ENCODE results near the gene TSACC. TPM values are rescaled to one million over a fixed set of nuclear protein-coding genes. Genes with fewer than 3 reads are reported as not detected.

Gene TSACC
- total and polyA plus RNA-seq, 8 donors: 0.98 TPM; not detected in 7

DNA sequence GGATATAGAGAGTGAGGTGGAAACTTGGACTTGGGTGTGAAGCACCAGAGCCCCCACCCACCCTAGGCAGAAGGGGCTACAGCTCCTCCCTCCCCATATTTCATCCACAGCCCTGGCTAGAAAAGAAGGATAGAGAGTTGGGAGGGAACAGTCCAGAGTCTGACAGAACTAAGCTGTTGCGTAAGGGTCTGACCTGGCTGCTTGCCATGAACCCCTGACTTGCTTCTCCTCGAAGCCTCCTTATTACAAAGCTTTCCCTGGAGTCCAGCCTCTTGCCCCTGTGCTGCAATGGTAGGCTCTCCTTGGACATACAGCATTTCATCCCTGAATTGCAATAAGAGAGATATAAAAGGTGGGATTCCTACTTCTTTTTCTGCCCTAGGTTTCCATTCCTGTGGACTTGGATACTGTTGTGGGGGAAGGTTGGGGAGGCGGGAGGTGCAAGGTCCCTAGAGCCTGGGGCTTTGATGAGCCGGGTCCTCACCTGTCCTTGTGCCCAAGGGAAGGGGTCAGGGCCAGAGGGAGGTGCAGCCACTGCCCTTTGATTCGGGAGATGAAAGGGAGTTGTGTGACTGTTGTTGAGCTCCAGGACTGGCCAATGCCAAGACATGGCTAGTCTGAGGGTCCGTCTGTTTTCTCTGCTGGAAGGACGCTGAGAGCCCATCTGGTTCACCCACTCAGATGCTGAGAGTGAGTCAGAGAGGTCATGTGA, 33.4 kb downstream of the TSACC start:
- 49 to 63% (median 58%) methylated on average over 7 of the region's 7 CpGs for WGBS, 5 donors
- peaks cover 3 to 61% (median 15%) of the 10 kb centered on the region in 3 donors for H3K27me3 ChIP-seq
- no peak overlapping the region for H3K27ac ChIP-seq
- H3K4me3 ChIP-seq: no peak overlapping the region
- peak in 1 of 2 donors; percentile 72 for DNase-seq
- intact Hi-C loops (cut with DNase I; ENCODE audit: low total_unique reads): no loop called here
- no peaks in the 10 kb centered on the region for H3K36me3 ChIP-seq
- no peaks in the 10 kb centered on the region for H3K9me3 ChIP-seq
- peaks cover 7 to 19% (median 14%) of the 10 kb centered on the region in 4 donors for H3K4me1 ChIP-seq
- TF ChIP-seq POLR2A (IDR thresholded peaks at IDR 0.05): no peak
- no peak for TF ChIP-seq EP300 (IDR thresholded peaks at IDR 0.05)
- no peak for TF ChIP-seq POLR2AphosphoS5 (IDR thresholded peaks at IDR 0.05)
- TF ChIP-seq, protein P1, sequence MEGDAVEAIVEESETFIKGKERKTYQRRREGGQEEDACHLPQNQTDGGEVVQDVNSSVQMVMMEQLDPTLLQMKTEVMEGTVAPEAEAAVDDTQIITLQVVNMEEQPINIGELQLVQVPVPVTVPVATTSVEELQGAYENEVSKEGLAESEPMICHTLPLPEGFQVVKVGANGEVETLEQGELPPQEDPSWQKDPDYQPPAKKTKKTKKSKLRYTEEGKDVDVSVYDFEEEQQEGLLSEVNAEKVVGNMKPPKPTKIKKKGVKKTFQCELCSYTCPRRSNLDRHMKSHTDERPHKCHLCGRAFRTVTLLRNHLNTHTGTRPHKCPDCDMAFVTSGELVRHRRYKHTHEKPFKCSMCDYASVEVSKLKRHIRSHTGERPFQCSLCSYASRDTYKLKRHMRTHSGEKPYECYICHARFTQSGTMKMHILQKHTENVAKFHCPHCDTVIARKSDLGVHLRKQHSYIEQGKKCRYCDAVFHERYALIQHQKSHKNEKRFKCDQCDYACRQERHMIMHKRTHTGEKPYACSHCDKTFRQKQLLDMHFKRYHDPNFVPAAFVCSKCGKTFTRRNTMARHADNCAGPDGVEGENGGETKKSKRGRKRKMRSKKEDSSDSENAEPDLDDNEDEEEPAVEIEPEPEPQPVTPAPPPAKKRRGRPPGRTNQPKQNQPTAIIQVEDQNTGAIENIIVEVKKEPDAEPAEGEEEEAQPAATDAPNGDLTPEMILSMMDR (IDR thresholded peaks at IDR 0.05): no peak

DNA sequence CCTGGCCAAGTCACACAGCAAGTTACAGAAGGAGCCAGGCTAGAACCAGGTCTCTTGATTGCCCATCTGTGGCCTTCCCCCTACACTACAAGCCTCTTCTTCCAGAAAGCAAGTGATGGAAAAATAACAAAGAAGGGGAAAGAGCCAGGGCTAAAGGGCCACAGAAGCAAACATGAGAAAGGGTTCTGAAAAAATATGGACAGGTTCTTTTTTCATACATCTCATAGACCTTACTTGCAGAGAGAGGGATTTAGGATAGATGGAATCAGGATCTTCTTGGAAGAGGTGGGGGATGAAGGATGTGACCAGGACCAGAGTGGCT, 33.9 kb downstream of the TSACC start:
- Histone ChIP-seq H3K9me3 (no peaks in the 10 kb centered on the region), H3K4me3 (no peak overlapping the region), H3K27me3 (peaks cover 3 to 61% (median 15%) of the 10 kb centered on the region in 3 donors), H3K27ac (no peak overlapping the region), H3K36me3 (no peaks in the 10 kb centered on the region), H3K4me1 (peaks cover 7 to 19% (median 14%) of the 10 kb centered on the region in 4 donors)
- intact Hi-C loops (cut with DNase I; ENCODE audit: low total_unique reads): no loop called here
- TF ChIP-seq EP300 (IDR thresholded peaks at IDR 0.05) (no peak), POLR2A (IDR thresholded peaks at IDR 0.05) (no peak), POLR2AphosphoS5 (IDR thresholded peaks at IDR 0.05) (no peak)
- TF ChIP-seq, protein P1 (IDR thresholded peaks at IDR 0.05): no peak
- DNase-seq: no peak

DNA sequence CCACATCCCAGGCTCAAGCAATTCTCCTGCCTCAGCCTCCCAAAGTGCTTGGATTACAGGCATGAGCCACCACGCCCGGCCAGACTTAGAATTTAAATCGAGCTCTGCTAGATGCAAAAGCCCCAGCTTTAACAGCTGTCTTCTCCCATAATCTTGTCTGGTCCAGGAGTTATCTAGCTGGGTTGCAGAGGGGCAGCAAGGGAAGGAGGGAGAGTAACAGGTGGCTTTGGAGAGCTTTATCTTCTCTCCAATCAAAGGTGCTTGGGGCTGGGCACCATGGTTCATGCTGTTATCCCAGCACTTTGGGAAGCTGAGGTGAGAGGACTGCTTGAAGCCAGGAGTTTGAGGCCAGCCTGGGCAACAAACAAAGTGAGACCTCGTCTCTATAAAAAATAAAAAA, 34.5 kb downstream of the TSACC start:
- peaks cover 3 to 56% (median 15%) of the 10 kb centered on the region in 3 donors for H3K27me3 ChIP-seq
- TF ChIP-seq POLR2A (IDR thresholded peaks at IDR 0.05): no peak
- no peak for TF ChIP-seq POLR2AphosphoS5 (IDR thresholded peaks at IDR 0.05)
- no peak for TF ChIP-seq EP300 (IDR thresholded peaks at IDR 0.05)
- TF ChIP-seq, protein P1 (IDR thresholded peaks at IDR 0.05): no peak
- WGBS, 5 donors: 65 to 78% (median 76%) methylated on average over 4 of the region's 4 CpGs

DNA sequence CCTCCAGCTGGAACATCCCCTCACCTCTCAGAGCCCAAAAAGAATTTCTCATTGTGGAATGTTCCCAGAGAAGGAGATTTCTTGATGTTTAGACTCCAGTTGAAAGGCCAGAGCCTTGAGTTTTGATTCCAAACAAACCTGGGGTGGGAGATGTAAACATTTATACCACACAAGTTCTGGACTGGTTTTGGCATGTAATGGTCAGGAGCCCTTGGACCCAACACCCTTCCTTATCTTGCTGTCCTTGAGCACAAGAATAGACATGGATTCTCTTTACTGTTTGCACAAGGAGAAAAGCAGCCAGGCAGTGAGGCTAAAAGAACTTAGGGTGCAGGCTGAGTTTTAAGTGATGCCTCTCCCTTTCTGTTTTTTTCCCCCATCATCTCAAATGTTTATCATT, 35.2 kb downstream of the TSACC start:
- no peaks in the 10 kb centered on the region for H3K9me3 ChIP-seq
- no peaks in the 10 kb centered on the region for H3K36me3 ChIP-seq
- DNase-seq: no peak
- TF ChIP-seq POLR2A (IDR thresholded peaks at IDR 0.05) (no peak), POLR2AphosphoS5 (IDR thresholded peaks at IDR 0.05) (no peak), EP300 (IDR thresholded peaks at IDR 0.05) (no peak)
- TF ChIP-seq, protein P1 (IDR thresholded peaks at IDR 0.05): no peak
- H3K27me3 ChIP-seq: peaks cover 3 to 49% (median 15%) of the 10 kb centered on the region in 3 donors
- H3K27ac ChIP-seq: no peak overlapping the region
- no peak overlapping the region for H3K4me3 ChIP-seq
- intact Hi-C loops (cut with DNase I; ENCODE audit: low total_unique reads): no loop called here
- H3K4me1 ChIP-seq: peaks cover 5 to 12% (median 11%) of the 10 kb centered on the region in 4 donors

More for the DNA sequence above, 34.5 kb downstream of the TSACC start:
- no peak overlapping the region for H3K27ac ChIP-seq
- peaks cover 7 to 18% (median 14%) of the 10 kb centered on the region in 4 donors for H3K4me1 ChIP-seq
- intact Hi-C loops (cut with DNase I; ENCODE audit: low total_unique reads): no loop called here
- H3K36me3 ChIP-seq: no peaks in the 10 kb centered on the region
- DNase-seq: no peak
- H3K9me3 ChIP-seq: no peaks in the 10 kb centered on the region
- H3K4me3 ChIP-seq: no peak overlapping the region

Measured in stomach (tissue), 9 donors.